MM.1S (cell line): ENCODE data around the gene F7.

Experiments used
- DNase-seq: peaks from one replicate; pipeline ENCODE4 v3.0.0-alpha.2; 2015
- H2AFZ ChIP-seq: fragments of 300-600 bp; sonication (generic); 2 replicates; pipeline ENCODE4 v1.6.0; 2016; ENCODE audit warnings: antibody characterized with exemption, low read length
- H3F3A ChIP-seq: fragments of 300-600 bp; sonication (generic); 2 replicates; pipeline ENCODE4 v1.6.1; 2016; ENCODE audit warnings: mild to moderate bottlenecking, antibody characterized with exemption, low read length, moderate library complexity, mixed read lengths; ENCODE audit not compliant: insufficient read depth
- H3K27ac ChIP-seq: fragments of 300-600 bp; sonication (generic); 2 replicates; pipeline ENCODE4 v1.5.1; 2016; ENCODE audit warnings: mild to moderate bottlenecking, low read length
- H3K27me3 ChIP-seq: fragments of 300-600 bp; sonication (generic); replicated peaks from 2 replicates; pipeline ENCODE4 v1.6.0; 2016; ENCODE audit warnings: low read length; ENCODE audit not compliant: insufficient read depth
- H3K36me3 ChIP-seq: fragments of 300-600 bp; sonication (generic); replicated peaks from 2 replicates; pipeline ENCODE4 v1.6.1; 2016; ENCODE audit warnings: mild to moderate bottlenecking, low read length, mixed read lengths; ENCODE audit not compliant: insufficient read depth
- H3K4me1 ChIP-seq: fragments of 300-600 bp; sonication (generic); 2 replicates; pipeline ENCODE4 v1.6.1; 2016; ENCODE audit warnings: low read length, mixed read lengths
- H3K4me2 ChIP-seq: fragments of 300-600 bp; sonication (generic); 2 replicates; pipeline ENCODE4 v1.6.0; 2016; ENCODE audit warnings: low read depth, low read length
- H3K4me3 ChIP-seq: fragments of 300-600 bp; sonication (generic); 2 replicates; pipeline ENCODE4 v1.5.1; 2016; ENCODE audit warnings: low read length, mixed read lengths
- H3K79me2 ChIP-seq: fragments of 300-600 bp; sonication (generic); 2 replicates; pipeline ENCODE4 v1.6.1; 2016; ENCODE audit warnings: mixed run types, low read length, mixed read lengths
- H3K9ac ChIP-seq: fragments of 300-600 bp; sonication (generic); 2 replicates; pipeline ENCODE4 v1.6.1; 2016; ENCODE audit warnings: low read length, mixed read lengths
- H3K9me2 ChIP-seq: fragments of 300-600 bp; sonication (generic); replicated peaks from 2 replicates; pipeline ENCODE4 v1.6.1; 2016; ENCODE audit warnings: mild to moderate bottlenecking, low read length, mixed read lengths; ENCODE audit not compliant: insufficient read depth
- H3K9me3 ChIP-seq: fragments of 300-600 bp; sonication (generic); replicated peaks from 2 replicates; pipeline ENCODE4 v1.6.1; 2016; ENCODE audit warnings: mild to moderate bottlenecking, low read length, mixed read lengths; ENCODE audit not compliant: insufficient read depth
- H4K20me1 ChIP-seq: fragments of 300-600 bp; sonication (generic); 2 replicates; pipeline ENCODE4 v1.6.1; 2016; ENCODE audit warnings: mild to moderate bottlenecking, low read length, moderate library complexity, mixed read lengths; ENCODE audit not compliant: insufficient read depth
- EZH2 ChIP-seq: fragments of 300-600 bp; sonication (generic); optimal IDR thresholded peaks from 2 replicates; pipeline ENCODE3; 2017; ENCODE audit warnings: low read depth, mild to moderate bottlenecking, antibody characterized with exemption, low read length, mixed read lengths
- EZH2phosphoT487 ChIP-seq: fragments of 300-600 bp; sonication (generic); IDR thresholded peaks from 2 replicates; pipeline ENCODE4 v1.6.1; 2018; ENCODE audit warnings: antibody characterized with exemption, low read length
- TF ChIP-seq, protein P1 (sequence below): fragments of 300-600 bp; sonication (generic); IDR thresholded peaks from 2 replicates; pipeline ENCODE4 v1.5.1; 2016; ENCODE audit warnings: antibody characterized with exemption, low read length, mixed read lengths

F7 gene

GRCh38 chr13:113112893-113113845, 7.6 kb downstream of the F7 start:
- H3K9me2 ChIP-seq, result no peaks in the 10 kb centered on the region
- no peak overlapping the region for H3K4me3 ChIP-seq
- H3K4me1 ChIP-seq, result no peaks in the 10 kb centered on the region
- H3K9ac ChIP-seq, result no peak overlapping the region
- H2AFZ ChIP-seq, result no peak overlapping the region
- no peaks in the 10 kb centered on the region for H3K9me3 ChIP-seq
- H4K20me1 ChIP-seq, result no peaks in the 10 kb centered on the region
- H3K79me2 ChIP-seq, result no peaks in the 10 kb centered on the region
- H3K27me3 ChIP-seq, result peaks cover 52% of the 10 kb centered on the region
- TF ChIP-seq, protein P1, sequence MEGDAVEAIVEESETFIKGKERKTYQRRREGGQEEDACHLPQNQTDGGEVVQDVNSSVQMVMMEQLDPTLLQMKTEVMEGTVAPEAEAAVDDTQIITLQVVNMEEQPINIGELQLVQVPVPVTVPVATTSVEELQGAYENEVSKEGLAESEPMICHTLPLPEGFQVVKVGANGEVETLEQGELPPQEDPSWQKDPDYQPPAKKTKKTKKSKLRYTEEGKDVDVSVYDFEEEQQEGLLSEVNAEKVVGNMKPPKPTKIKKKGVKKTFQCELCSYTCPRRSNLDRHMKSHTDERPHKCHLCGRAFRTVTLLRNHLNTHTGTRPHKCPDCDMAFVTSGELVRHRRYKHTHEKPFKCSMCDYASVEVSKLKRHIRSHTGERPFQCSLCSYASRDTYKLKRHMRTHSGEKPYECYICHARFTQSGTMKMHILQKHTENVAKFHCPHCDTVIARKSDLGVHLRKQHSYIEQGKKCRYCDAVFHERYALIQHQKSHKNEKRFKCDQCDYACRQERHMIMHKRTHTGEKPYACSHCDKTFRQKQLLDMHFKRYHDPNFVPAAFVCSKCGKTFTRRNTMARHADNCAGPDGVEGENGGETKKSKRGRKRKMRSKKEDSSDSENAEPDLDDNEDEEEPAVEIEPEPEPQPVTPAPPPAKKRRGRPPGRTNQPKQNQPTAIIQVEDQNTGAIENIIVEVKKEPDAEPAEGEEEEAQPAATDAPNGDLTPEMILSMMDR, result no peak
- TF ChIP-seq EZH2, result no peak
- TF ChIP-seq EZH2phosphoT487, result no peak
- no peaks in the 10 kb centered on the region for H3K36me3 ChIP-seq
- no peak overlapping the region for H3K4me2 ChIP-seq
- H3F3A ChIP-seq, result no peaks in the 10 kb centered on the region
- no peak overlapping the region for H3K27ac ChIP-seq
- DNase-seq, result no peak

- H4K20me1 ChIP-seq, result no peaks in the 10 kb centered on the region
- no peaks in the 10 kb centered on the region for H3K9me2 ChIP-seq
- no peak for TF ChIP-seq EZH2phosphoT487
- no peak for TF ChIP-seq EZH2
- TF ChIP-seq, protein P1, result no peak
- no peaks in the 10 kb centered on the region for H3K4me1 ChIP-seq
- no peak overlapping the region for H3K4me3 ChIP-seq
- H3K9ac ChIP-seq, result no peak overlapping the region
- no peak overlapping the region for H2AFZ ChIP-seq
- H3K27me3 ChIP-seq, result peaks cover 59% of the 10 kb centered on the region
- H3K4me2 ChIP-seq, result no peak overlapping the region
- no peaks in the 10 kb centered on the region for H3K9me3 ChIP-seq
- H3K79me2 ChIP-seq, result no peaks in the 10 kb centered on the region
- no peaks in the 10 kb centered on the region for H3F3A ChIP-seq
- H3K36me3 ChIP-seq, result no peaks in the 10 kb centered on the region
- H3K27ac ChIP-seq, result no peak overlapping the region
- DNase-seq, result no peak
These were observed 8.3 kb downstream of the F7 start for GRCh38 chr13:113113846-113114271.

GRCh38 chr13:113114511-113115362, 9.1 kb downstream of the F7 start:
- H3F3A ChIP-seq, result no peaks in the 10 kb centered on the region
- no peaks in the 10 kb centered on the region for H3K4me1 ChIP-seq
- H3K9me3 ChIP-seq, result no peaks in the 10 kb centered on the region
- no peak overlapping the region for H3K4me2 ChIP-seq
- H3K9ac ChIP-seq, result no peak overlapping the region
- no peaks in the 10 kb centered on the region for H3K36me3 ChIP-seq
- no peaks in the 10 kb centered on the region for H3K9me2 ChIP-seq
- no peaks in the 10 kb centered on the region for H4K20me1 ChIP-seq
- no peak overlapping the region for H3K4me3 ChIP-seq
- peaks cover 68% of the 10 kb centered on the region for H3K27me3 ChIP-seq
- no peak overlapping the region for H2AFZ ChIP-seq
- no peaks in the 10 kb centered on the region for H3K79me2 ChIP-seq
- DNase-seq, result no peak
- TF ChIP-seq EZH2, result no peak
- TF ChIP-seq EZH2phosphoT487, result no peak
- TF ChIP-seq, protein P1, result no peak
- no peak overlapping the region for H3K27ac ChIP-seq
